Measurements from ENCODE around the gene GPRC5C.

Gene GPRC5C

GRCh38 chr17:74442670-74443515 lies 11.0 kb downstream of the GPRC5C start:
- Histone ChIP-seq H3K27me3 (ENCODE audit: insufficient read depth, low read depth) (peaks cover 39% of the 10 kb centered on the region; the same call in 1 of the 2 replicates), H3K36me3 (ENCODE audit: insufficient read depth) (no peaks in the 10 kb centered on the region), H3K9ac (no peak overlapping the region), H4K20me1 (ENCODE audit: insufficient read depth) (no peaks in the 10 kb centered on the region), H2AFZ (ENCODE audit: low read depth) (no peak overlapping the region), H3K4me1 (ENCODE audit: low read depth, poor library complexity, severe bottlenecking) (no peaks in the 10 kb centered on the region), H3K4me2 (no peak overlapping the region), H3K4me3 (IDR thresholded peaks at IDR 0.05; ENCODE audit: insufficient read depth, low read depth, low read length) (no peak overlapping the region), H3K27ac (no peak overlapping the region), H3K79me2 (ENCODE audit: insufficient read depth, low read depth) (no peaks in the 10 kb centered on the region)
- no peak for TF ChIP-seq CTCF (conservative IDR thresholded peaks at IDR 0.05; ENCODE audit: low read depth, low read length)

GRCh38 chr17:74443516-74444296 lies 11.8 kb downstream of the GPRC5C start:
- Histone ChIP-seq H3K27ac (no peak overlapping the region), H3K4me1 (ENCODE audit: low read depth, poor library complexity, severe bottlenecking) (no peaks in the 10 kb centered on the region), H3K9ac (no peak overlapping the region), H2AFZ (ENCODE audit: low read depth) (no peak overlapping the region), H3K4me3 (IDR thresholded peaks at IDR 0.05; ENCODE audit: insufficient read depth, low read depth, low read length) (no peak overlapping the region), H3K79me2 (ENCODE audit: insufficient read depth, low read depth) (no peaks in the 10 kb centered on the region), H3K27me3 (ENCODE audit: insufficient read depth, low read depth) (peaks cover 47% of the 10 kb centered on the region; the same call in 1 of the 2 replicates), H3K4me2 (no peak overlapping the region), H4K20me1 (ENCODE audit: insufficient read depth) (no peaks in the 10 kb centered on the region), H3K36me3 (ENCODE audit: insufficient read depth) (no peaks in the 10 kb centered on the region)
- TF ChIP-seq CTCF (conservative IDR thresholded peaks at IDR 0.05; ENCODE audit: low read depth, low read length) = no peak

- Histone ChIP-seq H3K4me1 (ENCODE audit: low read depth, poor library complexity, severe bottlenecking) (no peaks in the 10 kb centered on the region), H2AFZ (ENCODE audit: low read depth) (no peak overlapping the region), H4K20me1 (ENCODE audit: insufficient read depth) (no peaks in the 10 kb centered on the region), H3K4me3 (IDR thresholded peaks at IDR 0.05; ENCODE audit: insufficient read depth, low read depth, low read length) (no peak overlapping the region), H3K4me2 (no peak overlapping the region), H3K9ac (no peak overlapping the region), H3K36me3 (ENCODE audit: insufficient read depth) (no peaks in the 10 kb centered on the region), H3K79me2 (ENCODE audit: insufficient read depth, low read depth) (no peaks in the 10 kb centered on the region), H3K27me3 (ENCODE audit: insufficient read depth, low read depth) (peaks cover 52% of the 10 kb centered on the region; the same call in 1 of the 2 replicates), H3K27ac (no peak overlapping the region)
- no peak for TF ChIP-seq CTCF (conservative IDR thresholded peaks at IDR 0.05; ENCODE audit: low read depth, low read length)
Observed at GRCh38 chr17:74444406-74444805, 12.5 kb downstream of the GPRC5C start.

- Histone ChIP-seq H3K4me1 (ENCODE audit: low read depth, poor library complexity, severe bottlenecking) (no peaks in the 10 kb centered on the region), H3K36me3 (ENCODE audit: insufficient read depth) (no peaks in the 10 kb centered on the region), H3K9ac (no peak overlapping the region), H3K4me3 (IDR thresholded peaks at IDR 0.05; ENCODE audit: insufficient read depth, low read depth, low read length) (no peak overlapping the region), H4K20me1 (ENCODE audit: insufficient read depth) (no peaks in the 10 kb centered on the region), H3K27ac (no peak overlapping the region), H2AFZ (ENCODE audit: low read depth) (no peak overlapping the region), H3K4me2 (no peak overlapping the region), H3K27me3 (ENCODE audit: insufficient read depth, low read depth) (peaks cover 55% of the 10 kb centered on the region; the same call in 1 of the 2 replicates), H3K79me2 (ENCODE audit: insufficient read depth, low read depth) (no peaks in the 10 kb centered on the region)
- no peak for TF ChIP-seq CTCF (conservative IDR thresholded peaks at IDR 0.05; ENCODE audit: low read depth, low read length)
Observed at GRCh38 chr17:74445158-74445557, 13.3 kb downstream of the GPRC5C start.

All from KMS-11 (cell line).